ENCODE results near the gene ZNF431.
"Not testable (repeated sequence)": the region's sequence is repeated elsewhere in the genome, so short reads cannot be mapped to it uniquely, and the experiment has no call there.

Gene ZNF431

DNA sequence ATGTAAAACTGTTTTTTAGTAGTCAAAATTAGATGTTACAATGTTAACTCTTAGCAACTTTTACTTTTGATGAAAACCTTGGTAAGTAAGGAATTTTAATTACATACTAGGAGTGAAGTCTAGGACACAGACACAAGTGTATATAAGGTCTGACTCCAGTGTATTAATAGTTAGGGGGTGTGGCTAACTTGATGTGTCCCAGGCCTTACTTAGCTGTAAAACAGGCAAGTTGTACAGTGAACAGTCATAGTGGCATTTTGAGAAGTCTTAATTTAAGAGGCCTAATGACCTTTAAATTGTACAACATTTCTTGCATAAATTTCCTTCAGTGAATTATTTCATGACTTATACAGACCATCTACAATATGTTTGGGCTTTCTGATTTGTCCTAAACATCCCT, 6.8 kb downstream of the ZNF431 start:
- no peak for DNase-seq

DNA sequence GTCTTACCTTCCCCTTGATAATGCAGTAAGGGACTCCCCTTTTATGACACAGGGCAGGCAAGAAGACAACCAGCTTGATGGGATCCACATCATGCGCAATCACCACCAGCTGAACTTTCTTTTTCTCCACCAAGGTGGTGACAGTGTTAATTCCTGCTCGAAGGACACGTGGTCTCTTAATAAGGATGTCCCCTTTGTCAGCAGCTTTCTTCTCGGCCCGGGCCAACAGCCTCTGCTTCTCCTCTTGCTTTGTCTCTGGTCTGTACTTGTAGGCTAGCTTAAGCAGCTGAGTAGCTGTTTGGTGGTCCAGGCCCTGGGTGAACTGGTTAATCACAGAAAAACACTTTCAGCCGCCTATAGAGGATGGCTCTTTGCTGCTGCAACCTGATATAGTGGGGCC, 8.0 kb downstream of the ZNF431 start:
- no peak for DNase-seq

DNA sequence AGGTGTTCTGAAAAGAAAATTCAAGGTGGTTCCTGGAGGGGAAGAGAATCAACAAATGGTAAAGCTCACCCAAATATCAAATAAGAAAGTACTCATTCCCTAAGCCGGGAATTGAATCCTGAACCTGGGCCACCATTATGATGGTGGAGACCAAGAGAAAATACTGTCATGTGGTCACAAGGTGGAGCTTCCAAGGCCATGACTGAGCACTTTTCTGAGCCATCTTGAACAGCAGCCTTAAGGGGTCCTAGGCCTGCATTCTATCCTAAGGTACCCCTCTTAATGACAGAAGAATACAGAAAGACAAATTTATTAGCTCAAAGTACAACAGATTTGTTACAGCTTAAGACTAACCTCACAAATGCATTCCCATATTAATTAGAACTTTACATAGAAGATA, 9.6 kb downstream of the ZNF431 start:
- no peak for DNase-seq

DNA sequence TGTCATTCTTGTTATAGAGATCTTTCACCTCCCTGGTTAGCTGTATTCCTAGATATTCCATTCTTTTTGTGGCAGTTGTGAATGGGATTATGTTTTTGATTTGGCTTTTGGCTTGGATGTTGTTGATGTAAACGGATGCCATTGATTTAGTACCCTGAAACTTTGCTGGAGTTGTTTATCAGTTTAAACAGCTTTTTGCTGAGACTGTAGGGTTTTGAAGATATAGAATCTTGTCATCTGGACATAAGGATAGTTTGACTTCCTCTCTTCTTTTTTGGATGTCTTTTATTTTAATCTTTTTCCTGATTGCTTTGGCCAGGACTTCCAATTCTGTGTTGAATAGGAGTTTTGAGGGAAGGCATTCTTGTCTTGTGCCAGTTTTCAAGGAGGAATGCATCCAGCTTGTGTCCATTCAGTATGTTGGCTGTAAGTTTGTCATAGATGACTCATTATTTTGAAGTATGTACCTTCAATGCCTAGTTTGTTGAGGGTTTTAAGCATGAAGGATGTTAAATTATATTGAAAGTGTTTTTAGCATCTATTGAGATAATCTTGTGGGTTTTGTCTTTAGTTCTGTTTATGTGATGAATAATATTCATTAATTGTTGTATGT, 16.8 kb downstream of the ZNF431 start:
- no peak for DNase-seq

DNA sequence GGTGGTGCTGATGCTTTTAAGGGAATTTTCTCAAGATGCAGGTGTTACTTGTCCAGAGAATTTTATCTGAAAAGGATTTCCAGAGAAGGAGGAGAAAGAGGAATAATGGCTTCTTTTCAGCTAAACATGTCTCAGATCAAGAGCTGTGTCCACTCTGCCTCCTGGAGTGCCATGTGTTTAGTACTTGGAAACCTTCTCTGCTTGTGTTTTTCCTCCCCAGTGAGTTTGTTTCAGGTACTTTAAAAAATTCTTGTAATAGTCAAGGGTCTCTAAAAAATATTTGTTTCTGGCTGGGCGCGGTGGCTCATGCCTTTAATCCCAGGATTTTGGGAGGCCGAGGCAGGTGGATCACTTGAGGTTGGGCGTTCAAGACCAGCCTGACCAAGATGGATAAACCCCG, 22.7 kb downstream of the ZNF431 start:
- no peak for DNase-seq

DNA sequence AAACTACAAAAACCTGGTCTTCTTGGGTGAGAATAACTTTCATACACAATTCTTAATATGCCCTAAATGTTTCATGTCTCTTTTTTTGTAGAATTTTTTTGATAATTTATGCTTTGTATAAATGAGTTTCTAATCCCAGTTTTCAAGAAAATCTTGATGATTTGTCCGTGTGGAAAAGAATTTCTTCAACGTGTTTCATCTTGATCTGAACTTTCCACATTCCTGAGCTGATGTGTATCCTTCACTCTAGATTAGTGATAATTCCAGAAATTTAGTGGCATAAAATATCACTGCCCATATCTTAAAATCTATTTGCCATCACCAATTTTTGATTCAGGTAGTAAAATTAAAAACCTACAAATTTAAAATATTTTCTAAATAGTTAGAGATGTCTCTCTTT, 24.6 kb downstream of the ZNF431 start:
- DNase-seq: no peak

DNA sequence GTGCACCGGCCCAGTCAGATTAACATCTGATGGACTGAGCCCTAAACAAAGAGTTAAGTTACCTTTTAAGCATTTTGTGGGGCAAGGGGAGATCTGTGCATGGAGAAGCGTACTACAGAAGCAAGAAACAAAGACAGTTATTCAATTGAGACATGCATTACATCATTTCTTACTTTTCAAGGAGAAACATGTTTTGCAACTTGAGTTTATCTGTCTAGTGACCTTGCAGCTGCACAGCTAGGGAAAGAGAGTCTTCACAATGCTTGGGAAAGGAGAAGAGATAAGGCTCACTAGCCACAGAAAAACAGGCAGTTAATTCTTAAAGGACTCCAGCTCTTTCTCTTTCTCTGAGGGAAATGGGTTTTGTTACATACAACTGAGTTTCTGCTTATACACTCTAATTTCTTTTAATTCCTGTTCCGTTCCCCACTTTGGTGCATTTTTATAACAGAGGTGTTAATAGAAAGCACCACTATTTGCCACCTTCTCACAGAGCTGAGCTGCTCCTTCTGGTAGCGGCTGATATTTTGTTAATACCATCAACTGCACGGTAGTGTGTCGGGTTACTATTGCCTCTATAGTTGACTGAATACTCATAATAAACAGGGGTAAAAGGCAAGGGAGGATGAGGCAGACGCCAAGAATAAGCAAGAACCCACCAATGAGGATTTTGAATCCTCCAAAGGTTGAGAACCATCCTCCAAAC, 55.9 kb downstream of the ZNF431 start:
- DNase-seq: no peak

DNA sequence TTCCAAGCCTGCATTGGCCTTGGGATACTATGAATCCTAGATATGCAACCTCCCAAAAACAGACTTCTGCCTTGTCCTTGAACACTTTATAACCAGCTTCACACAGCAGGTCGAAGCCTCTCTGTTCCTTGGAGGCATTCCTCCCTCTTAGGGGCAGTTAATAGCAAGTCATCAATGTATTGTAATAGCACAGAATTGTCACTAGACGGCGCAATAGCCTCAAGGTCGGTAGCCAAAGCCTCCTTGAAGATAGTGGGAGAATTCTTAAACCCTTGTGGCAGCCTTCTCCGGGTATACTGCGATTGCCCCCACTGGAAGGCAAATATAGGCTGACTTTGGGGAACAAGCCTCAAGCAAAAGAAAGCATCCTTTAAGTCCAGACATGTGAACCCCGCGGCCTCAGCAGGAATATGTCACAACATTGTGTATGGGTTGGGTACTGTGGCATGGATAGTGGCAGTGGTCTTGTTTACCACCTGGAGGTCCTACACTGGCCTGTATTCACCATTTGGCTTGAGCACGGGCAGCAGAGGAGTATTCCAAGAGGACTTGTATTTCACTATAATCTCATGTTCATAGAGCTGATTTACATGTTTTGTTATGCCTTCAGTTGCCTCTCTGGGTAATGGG, 61.1 kb downstream of the ZNF431 start:
- no peak for DNase-seq

DNA sequence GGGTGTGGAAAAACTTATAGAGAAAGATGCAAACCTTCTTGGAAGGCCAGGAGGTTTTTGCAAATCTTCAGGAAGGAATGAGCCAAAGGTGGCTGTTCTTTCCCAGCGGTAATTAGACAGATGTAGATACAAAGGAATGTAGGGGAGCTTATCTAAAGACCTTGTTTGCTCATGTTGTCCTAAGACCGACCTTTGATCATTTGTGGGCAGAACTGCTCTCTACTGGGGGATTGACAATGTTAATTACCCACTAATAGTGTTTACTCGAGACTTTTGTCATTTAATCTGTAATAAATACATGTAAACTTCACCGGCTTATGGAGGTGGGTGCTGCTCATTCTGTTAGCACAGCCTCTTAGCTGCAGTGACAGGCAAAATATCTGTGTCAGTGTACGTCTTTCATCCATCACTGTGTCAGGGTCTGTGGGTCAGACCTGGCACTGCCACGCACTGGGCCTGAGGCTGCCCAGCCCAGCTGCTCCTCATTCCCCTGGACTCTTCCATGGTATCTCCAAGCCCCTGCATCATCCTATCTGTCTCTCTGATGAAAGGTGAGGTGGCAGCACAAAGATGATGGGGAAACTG, 68.3 kb downstream of the ZNF431 start:
- no peak for DNase-seq

DNA sequence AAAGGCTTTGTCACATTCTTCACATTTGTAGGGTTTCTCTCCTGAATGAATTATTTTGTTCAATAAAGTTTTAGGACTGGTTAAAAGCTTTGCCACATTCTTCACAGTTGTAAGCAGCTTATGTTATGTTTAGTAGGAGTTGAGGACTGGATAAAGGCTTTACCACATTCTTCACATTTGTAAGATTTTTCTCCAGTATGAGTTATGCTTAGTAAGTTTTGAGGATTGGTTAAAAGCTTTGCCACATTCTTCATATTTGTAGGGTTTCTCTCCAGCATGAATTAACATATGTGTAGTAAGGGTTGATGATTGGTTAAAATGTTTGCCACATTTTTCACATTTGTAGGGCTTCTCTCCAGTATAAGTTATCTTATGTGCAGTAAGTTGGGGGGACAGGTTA, 79.9 kb downstream of the ZNF431 start:
- DNase-seq: no peak

DNA sequence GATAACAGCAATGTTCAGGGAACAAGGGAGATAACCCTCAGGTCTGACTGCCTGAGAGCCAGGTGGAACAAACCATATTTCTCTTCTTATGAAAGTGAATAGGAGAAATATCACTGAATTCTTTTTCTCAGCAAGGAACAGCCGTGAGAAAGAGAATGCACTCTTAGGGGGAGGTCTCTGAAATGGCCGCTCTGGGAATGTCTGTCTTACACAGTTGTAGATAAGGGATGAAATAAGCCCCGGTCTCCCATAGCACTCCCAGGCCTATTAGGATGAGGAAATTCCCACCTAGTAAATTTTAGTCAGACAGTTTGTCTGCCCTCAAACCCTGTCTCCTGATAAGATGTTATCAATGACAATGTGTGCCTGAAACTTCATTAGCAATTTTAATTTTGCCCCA, 88.1 kb downstream of the ZNF431 start:
- DNase-seq: not testable (repeated sequence)

DNA sequence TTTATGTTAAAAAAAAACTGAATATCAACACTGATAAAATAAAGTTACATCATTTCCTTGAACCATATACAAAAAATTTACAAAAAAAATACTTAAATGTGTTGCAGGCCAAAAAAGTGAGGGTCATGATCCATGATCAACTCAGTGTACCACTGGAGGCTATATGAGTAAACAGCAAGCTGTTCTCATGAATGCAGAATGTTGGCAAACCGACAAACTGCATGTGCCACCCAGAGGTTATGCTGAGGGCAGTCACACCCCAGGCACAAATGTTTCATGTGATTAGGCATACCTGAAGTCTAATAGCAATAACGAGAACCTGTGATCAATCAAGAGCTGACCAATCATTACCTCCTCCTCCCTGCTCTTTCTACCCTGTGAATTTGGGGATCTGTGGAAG, 91.9 kb downstream of the ZNF431 start:
- DNase-seq: no peak

DNA sequence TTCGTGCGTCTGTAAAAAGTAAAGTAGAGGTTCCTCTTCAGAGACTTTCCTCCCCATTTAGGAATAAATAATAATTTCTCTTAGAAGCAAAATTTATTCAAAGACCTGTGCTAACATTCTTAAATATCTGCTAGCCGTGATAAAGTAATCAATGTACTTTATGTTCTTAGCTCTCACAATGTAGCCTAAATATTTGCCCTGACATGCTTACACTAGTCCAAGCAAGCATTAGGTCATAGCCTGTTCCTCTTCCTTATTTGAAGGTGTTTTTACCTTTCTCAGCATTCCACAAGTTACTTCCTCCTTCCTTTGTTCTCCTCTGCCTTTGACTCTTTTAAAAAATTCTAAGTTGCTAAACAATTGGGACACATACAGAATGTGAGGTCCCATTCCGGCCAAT, 94.9 kb downstream of the ZNF431 start:
- not testable (repeated sequence) for DNase-seq

DNA sequence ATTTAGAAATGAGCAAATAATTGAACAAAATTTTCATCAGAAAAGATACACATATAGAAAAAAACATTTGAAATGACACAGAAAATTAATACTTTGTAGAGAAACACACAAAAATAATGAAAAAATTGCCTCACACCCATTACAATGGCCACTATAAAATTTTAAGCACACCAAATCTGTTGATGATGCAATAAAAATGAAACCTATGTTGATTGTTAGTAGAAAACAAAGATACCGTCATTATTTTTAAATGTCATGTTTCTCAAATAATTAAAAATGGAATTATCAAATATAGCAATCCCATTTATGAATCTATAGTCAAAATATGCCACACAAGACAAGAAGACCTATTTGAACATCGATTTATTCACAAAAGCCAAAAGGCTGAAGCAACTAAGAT, 96.8 kb downstream of the ZNF431 start:
- DNase-seq: no peak
